K562 (cell line): ENCODE data around the gene KIF3B. TPM values are rescaled to one million over a fixed set of nuclear protein-coding genes. Genes with fewer than 3 reads are reported as not detected.

Experiments used
- CHD4 ChIP-seq: fragments of 200-600 bp; sonication (generic); IDR thresholded peaks from 3 replicates; pipeline ENCODE4 v1.6.1; 2012; ENCODE audit warnings: low read depth, mild to moderate bottlenecking, mixed read lengths, low read length, inconsistent platforms; ENCODE audit not compliant: insufficient read depth, insufficient replicate concordance, poor library complexity, severe bottlenecking
- CHD7 ChIP-seq: fragments of 200-600 bp; sonication (generic); IDR thresholded peaks from one replicate; pipeline ENCODE4 v1.6.1; 2012; ENCODE audit warnings: mild to moderate bottlenecking, low read depth, low read length, inconsistent platforms
- E2F1 ChIP-seq: sonication (generic); formaldehyde crosslinking; IDR thresholded peaks from 2 replicates; pipeline ENCODE4 v1.8.1; 2023; ENCODE audit warnings: mild to moderate bottlenecking, missing genetic modification reagents, moderate library complexity
- E4F1 ChIP-seq: fragments of 250-450 bp; sonication (Bioruptor Pico); IDR thresholded peaks from 2 replicates; pipeline ENCODE4 v1.5.0; 2021; ENCODE audit warnings: mild to moderate bottlenecking, borderline replicate concordance
- RBM14 ChIP-seq: fragments of 200-400 bp; formaldehyde crosslinking; IDR thresholded peaks from 2 replicates; pipeline ENCODE4 v1.6.1; 2018; ENCODE audit warnings: low read depth, mild to moderate bottlenecking, low read length, moderate library complexity, borderline replicate concordance; ENCODE audit not compliant: insufficient read depth
- RFX1 ChIP-seq: fragments of 450-650 bp; IDR thresholded peaks from 2 replicates; pipeline ENCODE4 v1.6.1; 2016; ENCODE audit warnings: mild to moderate bottlenecking, moderate library complexity
- RFX7 ChIP-seq: fragments of 250-450 bp; sonication (Bioruptor Pico); IDR thresholded peaks from 2 replicates; pipeline ENCODE4 v1.5.1; 2021; ENCODE audit warnings: mild to moderate bottlenecking
- TBL1XR1 ChIP-seq, 2 experiments: IDR thresholded peaks; 2 replicates each; pipeline ENCODE4 v1.6.1; 2012; ENCODE audit warnings: improper control_type of control experiment in 2 of 2, low read length in 2 of 2, mild to moderate bottlenecking in 1 of 2
- ZNF395 ChIP-seq: fragments of 200-800 bp; sonication (Bioruptor generic); IDR thresholded peaks from 2 replicates; pipeline ENCODE4 v1.6.1; 2017; ENCODE audit warnings: missing genetic modification characterization, missing compliant biosample characterization
- ZNF764 ChIP-seq: fragments of 250-450 bp; sonication (Bioruptor Pico); IDR thresholded peaks from 2 replicates; pipeline ENCODE4 v1.4.0; 2020; ENCODE audit warnings: low read depth, mild to moderate bottlenecking, moderate library complexity
- ZNF778 ChIP-seq: fragments of 450-650 bp; formaldehyde crosslinking; IDR thresholded peaks from 2 replicates; pipeline ENCODE4 v1.4.0; 2020; ENCODE audit warnings: mild to moderate bottlenecking, moderate library complexity
- polyA plus RNA-seq, 8 experiments: library from polyadenylated mRNA; depleted of rRNA in 4 of 8; stranded (reverse) in 5 of 8; unstranded in 3 of 8; fragments of >200 nt; fragmentation: Nextera tagmentation in 2 of 8; fragmentation: Illumina TruSeq in 1 of 8; extraction: Ambion mirVana in 2 of 8; extraction: Trizol in 1 of 8; gene quantifications; 2 replicates each; pipeline versions ENCODE4 v1.2.1 to v1.2.3, GENCODE V29; 2011 to 2014; ENCODE audit warnings: inconsistent platforms in 1 of 8, missing spikeins in 1 of 8
- total RNA-seq, 7 experiments: library from RNA; depleted of rRNA in 6 of 7; stranded (reverse); fragments of >200 nt in 6 of 7; fragmentation: Illumina TruSeq in 2 of 7; extraction: Trizol in 2 of 7; gene quantifications; 2 replicates each; pipeline versions ENCODE4 v1.2.1 to v1.2.3, GENCODE V29; 2011 to 2021; ENCODE audit warnings: low replicate concordance in 1 of 7

Gene KIF3B
- total and polyA plus RNA-seq, 9 of the 15 experiments (the other 6 are each of a cell fraction or from before 2014, with no cell fraction given): 2.9 to 12.3 (median 8.6) TPM

- TF ChIP-seq CHD7 (no peak), RBM14 (no peak), E4F1 (no peak), ZNF778 (CRISPR knock-in tag) (no peak), ZNF764 (CRISPR knock-in tag) (no peak), RFX7 (CRISPR knock-in tag) (no peak), ZNF395 (CRISPR knock-in tag) (no peak), E2F1 (no peak), CHD4 (no peak), TBL1XR1 (IDR thresholded peaks at IDR 0.05; ENCODE audit: low read length in 2 of 2) (no peak; a peak in 1 of 4 replicates), RFX1 (no peak)
Measured at GRCh38 chr20:32357375-32357868, 80.0 kb downstream of the KIF3B start (continued).
